GM19035 (cell line): ENCODE measurements around the gene RIPK3.
"Not testable (repeated sequence)": the region's sequence is repeated elsewhere in the genome, so short reads cannot be mapped to it uniquely, and the experiment has no call there.

Source experiments
- ATAC-seq: cut with Tn5 transposase; IDR thresholded peaks from one replicate; pipeline ENCODE4 v1.9.1; 2021; ENCODE audit not compliant: unreplicated experiment

Gene RIPK3

GRCh38 chr14:24369907-24370687 lies 30.3 kb upstream of the RIPK3 start:
- ATAC-seq, result no peak

GRCh38 chr14:24369463-24369862 lies 29.7 kb upstream of the RIPK3 start:
- no peak for ATAC-seq

- no peak for ATAC-seq
Observed at GRCh38 chr14:24368562-24369252, 28.9 kb upstream of the RIPK3 start.

- no peak for ATAC-seq
Observed at GRCh38 chr14:24368212-24368561, 28.4 kb upstream of the RIPK3 start.

- ATAC-seq, result peak; percentile 4
Observed at GRCh38 chr14:24367514-24368211, 27.9 kb upstream of the RIPK3 start, which contains the start of gene NFATC4. NFATC4 (plus strand) TSS chr14:24368184; CDS start chr14:24368341, 157 bp downstream.

- ATAC-seq, result peak; percentile 60
Observed at GRCh38 chr14:24366721-24367513, 27.1 kb upstream of the RIPK3 start.

- ATAC-seq, result no peak
Observed at GRCh38 chr14:24366413-24366720, 26.6 kb upstream of the RIPK3 start.

- peak; percentile 46 for ATAC-seq
Observed at GRCh38 chr14:24365600-24366412, 26.0 kb upstream of the RIPK3 start.

- ATAC-seq, result no peak
Observed at GRCh38 chr14:24364841-24365240, 25.1 kb upstream of the RIPK3 start.

- no peak for ATAC-seq
Observed at GRCh38 chr14:24363401-24363800, 23.6 kb upstream of the RIPK3 start.

GRCh38 chr14:24362241-24362960 lies 22.6 kb upstream of the RIPK3 start:
- ATAC-seq, result no peak

- no peak for ATAC-seq
Observed at GRCh38 chr14:24361326-24361725, 21.5 kb upstream of the RIPK3 start.

- no peak for ATAC-seq
Observed at GRCh38 chr14:24360281-24360680, 20.5 kb upstream of the RIPK3 start.

- no peak for ATAC-seq
Observed at GRCh38 chr14:24356208-24356607, 16.4 kb upstream of the RIPK3 start.

- no peak for ATAC-seq
Observed at GRCh38 chr14:24355009-24355408, 15.2 kb upstream of the RIPK3 start.

GRCh38 chr14:24354482-24354825 lies 14.7 kb upstream of the RIPK3 start:
- ATAC-seq, result not testable (repeated sequence)

GRCh38 chr14:24353559-24354481 lies 14.0 kb upstream of the RIPK3 start:
- ATAC-seq, result no peak

- no peak for ATAC-seq
Observed at GRCh38 chr14:24351517-24351916, 11.7 kb upstream of the RIPK3 start.

GRCh38 chr14:24349742-24350141 lies 10.0 kb upstream of the RIPK3 start:
- no peak for ATAC-seq
